GM19193 (cell line): ENCODE results near the gene KRT84.

ENCODE experiments used
- POLR2A ChIP-seq: IDR thresholded peaks from 4 replicates; pipeline ENCODE4 v1.6.1; 2011; ENCODE audit not compliant: insufficient read depth, insufficient read length; ENCODE audit errors: extremely low read depth

Gene KRT84

DNA sequence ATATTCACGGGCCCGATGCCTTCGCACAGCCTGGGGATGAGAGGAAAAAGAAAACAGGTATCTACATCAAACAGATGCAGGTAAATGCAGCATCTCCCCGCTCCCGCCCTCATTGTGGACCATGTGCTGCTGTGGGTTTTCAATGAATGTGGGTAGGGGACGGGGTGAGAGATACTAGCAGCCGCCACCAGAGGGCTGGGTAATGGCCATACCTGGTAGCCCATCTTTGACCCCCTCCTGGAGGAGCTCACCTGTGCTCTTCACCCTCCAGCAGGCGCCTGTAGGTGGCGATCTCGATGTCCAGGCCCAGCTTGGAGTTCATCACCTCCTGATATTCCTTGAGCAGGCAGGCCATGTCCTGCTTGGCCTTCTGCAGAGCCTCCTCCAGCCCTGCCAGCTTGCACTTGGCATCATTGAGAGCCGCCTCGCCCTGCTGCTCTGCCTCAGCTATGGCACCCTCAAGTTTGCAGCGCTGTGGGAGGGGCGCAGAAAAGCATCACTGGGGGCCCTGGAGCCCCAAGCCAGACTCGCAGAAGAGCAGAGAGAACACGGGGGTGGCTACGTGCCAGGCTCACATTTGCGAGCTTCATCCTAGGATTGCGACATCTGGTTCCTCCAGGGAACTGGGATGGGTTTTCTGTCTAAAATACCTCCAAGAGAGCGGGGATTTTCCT lies 10.4 kb upstream of the KRT84 start:
- TF ChIP-seq POLR2A: no peak

DNA sequence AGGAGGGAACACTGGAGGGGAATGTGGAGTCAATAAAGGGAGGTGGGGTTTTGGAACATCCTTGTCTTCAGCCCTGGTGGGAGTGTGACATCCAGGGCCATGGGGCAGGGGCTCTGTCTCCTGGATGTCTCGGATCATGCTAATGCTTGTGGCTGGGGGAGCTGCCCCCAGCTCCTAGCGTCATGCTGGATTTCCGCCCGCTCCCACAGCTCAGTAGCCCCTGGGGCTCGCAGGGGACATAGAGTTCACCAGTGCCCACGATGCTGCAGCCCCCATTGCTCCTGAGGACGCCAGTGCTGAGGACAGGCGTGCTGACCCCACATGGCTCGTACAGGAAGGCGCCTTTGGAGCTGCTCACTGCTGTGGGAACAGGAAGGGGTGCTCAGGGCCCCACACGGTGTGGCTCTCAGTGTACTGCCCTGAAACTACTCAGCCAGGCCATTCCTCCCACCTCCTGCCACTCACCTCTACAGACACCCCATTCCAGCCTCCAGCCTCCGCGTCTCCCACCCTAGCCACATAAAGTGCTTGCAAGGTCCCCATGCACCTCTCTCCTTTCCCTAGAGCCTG lies 9.5 kb upstream of the KRT84 start:
- TF ChIP-seq POLR2A: no peak

DNA sequence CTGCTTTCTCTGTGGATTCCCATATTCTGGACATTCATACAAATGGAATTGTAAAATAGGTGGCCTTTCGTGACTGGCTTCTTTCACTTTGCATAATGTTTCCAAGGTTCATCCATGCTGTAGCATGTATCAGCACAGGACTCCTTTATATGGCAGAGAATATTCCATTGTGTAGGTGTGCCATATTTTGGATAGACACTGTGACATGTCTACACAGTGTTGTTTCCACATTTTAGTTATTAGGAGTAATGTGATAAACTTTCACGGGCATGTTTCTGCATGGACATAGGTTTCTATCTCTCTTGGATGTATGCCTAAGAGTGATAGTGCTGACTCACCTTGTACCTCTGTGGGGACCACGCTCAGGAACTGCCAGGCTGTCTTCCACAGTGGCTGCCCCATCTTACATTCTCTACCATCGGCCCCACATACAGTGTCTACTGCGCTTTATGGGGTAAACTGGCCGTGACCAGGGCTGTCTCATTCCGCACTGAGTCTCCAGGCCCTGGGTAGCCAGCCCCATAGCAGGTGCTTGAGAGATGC lies 7.1 kb upstream of the KRT84 start:
- no peak for TF ChIP-seq POLR2A

DNA sequence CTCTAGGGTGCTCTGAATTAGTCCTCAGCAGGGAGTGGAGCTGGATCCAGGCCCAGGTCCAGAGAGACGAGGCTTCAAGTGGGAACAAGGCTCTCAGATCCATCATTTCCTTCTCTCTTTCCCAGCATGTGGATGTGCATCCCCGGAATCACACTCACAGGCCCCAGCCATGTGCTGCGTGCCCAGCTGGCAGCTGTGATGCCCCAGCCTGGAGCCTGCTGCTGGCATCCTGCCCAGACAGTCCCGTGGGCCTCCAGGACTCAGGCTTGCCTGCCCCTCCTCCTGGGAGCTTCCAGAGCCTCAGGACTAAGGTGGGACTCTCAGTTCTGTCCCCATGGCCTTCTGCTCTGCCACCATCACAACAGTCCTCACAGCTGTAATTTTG lies 6.2 kb upstream of the KRT84 start:
- no peak for TF ChIP-seq POLR2A

DNA sequence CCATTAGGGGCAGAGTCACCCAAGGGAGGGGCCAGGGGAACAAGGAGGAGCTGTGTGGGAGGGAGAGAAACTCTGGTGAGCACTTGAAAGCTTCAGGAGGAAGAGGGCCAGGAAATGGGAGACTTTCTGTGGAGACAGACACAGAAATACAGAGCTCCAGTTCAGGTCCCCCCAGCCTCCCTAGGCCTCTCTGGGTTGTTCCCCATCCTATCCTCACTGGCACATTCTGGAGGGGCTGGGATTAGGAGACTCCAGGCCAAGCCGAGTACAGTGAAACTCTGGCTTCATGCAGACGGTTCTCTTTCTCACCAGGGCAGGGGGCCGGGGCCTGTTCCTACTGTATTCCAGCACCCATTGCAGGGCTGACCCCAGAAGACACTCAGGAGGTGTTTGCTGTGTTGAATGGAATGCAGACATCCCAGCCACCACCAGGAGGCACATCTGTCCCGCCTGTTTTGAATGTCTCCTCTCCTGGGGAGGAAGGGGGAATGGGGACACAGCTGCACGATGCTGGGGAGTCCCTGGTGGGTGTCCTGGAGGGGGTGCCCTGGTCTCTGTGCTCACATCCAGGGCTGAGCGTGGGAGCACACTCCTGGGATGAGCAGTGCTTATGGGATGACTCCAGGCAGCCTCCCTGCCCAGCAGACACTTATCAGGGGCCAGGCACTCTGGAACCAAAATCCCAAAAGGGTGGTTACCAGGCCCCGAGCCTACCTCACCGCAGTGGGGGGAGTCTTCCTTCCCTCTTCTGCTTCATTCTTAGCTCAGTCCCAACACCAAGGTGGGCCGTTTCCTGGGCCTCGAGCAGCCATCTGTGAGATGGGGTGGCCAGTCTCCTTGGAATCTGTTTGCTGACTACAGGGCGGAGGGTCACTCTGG lies 5.5 kb upstream of the KRT84 start:
- TF ChIP-seq POLR2A: no peak

DNA sequence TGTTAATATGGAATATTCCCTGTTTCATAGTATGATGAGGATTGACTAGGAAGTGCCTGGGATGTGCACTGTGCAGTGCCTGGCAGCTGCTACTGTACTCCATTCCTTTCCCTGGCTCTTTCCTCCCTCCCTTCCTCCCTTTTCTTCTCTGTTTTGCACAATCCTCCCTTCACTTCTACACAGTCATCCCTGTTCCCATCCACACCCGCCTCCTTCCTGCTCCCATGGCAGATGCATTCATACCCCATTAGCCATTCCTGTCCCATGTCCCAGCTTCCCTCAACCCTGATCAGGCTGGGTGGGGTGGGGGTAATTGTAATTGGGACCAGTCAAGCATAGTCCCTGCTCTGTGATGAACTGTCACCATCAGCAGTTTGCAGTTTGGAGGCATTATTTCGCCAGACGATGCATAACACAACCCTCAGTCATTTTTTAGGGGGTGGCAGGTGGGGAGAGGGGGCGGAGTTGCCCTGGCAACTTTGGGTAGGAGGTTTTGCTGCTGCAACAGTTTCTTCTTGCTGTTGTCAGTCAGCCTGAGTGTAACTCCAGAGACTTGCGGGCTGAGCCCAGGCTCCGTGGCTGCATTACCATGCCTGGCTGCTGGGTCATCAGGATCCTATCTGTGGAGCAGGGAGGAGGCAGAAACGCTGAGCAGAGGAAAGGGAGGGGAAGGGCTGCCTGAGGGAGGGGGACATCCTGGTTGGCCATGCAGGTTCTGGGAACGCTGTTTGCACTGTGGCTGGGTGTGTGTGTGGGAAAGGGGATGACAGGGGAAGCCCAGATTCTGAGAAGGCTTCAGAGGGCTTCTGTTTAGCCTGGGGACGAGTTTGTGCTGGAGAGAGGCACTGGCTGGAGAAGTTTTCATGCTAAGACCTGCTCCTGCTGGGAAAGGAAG lies 4.1 kb upstream of the KRT84 start:
- TF ChIP-seq POLR2A: no peak

DNA sequence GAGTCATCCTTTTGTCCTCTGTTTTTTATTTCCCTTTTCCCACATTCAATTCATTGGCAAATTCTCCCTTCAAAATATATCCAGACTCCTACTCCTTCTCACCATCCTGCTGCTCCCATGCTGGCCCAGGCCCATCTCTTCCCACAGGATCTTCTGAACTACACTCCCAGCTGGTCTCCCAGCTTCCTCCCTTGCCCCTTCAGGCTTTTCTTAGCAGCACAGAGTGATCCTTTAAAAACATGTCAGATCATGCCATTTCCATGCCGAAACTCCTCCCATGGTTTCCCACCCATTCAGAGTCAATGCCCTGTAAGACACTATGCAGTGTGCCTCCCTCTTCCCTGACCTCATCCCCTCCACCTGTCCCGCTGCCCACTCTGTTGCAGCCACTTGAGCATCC lies 2.4 kb upstream of the KRT84 start:
- TF ChIP-seq POLR2A: no peak

DNA sequence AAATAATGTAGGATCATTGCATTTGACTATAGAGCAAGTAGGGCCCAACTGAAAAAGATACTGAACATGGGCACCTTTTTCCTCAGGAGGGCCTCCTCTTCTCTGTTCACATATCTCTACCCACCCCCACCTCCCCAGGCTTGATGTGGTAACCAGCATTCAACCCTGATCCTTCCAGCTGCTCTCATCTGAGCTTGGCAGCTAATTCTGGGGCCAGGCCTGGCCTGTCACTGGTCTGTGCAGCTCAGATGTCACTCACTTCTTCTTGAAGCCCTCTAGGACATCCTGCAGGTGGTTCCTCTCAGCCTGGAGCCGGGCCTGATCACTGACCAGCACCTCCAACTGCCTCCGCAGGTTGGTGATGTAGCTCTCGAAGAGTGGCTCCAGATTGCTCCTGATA lies 2.1 kb downstream of the KRT84 start:
- no peak for TF ChIP-seq POLR2A

DNA sequence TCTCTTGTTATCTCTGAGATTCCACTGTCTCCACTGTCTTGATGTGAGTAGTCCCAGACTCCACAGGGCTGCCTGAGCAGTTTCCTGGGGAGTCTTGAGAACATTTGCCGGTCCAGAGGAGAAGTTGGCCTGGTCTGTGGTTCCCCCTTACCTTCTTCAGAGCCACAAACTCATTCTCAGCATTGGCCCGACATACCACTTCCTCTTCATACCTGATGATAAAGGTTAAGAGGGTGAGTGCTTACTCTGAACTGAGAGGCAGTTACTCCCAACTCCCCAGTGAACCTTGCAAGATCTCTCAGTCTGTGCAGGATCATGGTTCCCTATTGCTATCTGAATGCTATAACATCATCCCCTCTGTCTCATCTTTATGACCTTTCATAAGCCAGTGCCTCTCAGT lies 2.6 kb downstream of the KRT84 start:
- no peak for TF ChIP-seq POLR2A

DNA sequence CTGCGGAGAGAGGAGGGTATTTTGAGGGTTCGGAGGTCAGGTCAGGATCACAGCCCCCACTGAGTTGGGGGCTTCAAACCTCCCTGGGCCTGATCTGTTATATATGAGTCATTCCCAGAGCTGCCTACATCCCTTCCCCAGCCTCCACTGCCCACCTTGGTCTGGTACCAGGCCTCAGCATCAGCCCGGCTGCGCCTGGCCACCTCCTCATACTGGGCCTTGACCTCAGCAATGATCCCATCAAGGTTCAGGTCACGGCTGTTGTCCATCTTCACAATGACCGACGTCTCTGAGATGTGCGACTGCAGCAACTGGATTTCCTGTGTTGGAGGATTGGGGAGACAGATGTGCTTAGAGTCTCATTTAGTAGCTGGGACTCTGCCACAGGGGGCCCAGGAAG lies 4.2 kb downstream of the KRT84 start:
- TF ChIP-seq POLR2A: no peak

DNA sequence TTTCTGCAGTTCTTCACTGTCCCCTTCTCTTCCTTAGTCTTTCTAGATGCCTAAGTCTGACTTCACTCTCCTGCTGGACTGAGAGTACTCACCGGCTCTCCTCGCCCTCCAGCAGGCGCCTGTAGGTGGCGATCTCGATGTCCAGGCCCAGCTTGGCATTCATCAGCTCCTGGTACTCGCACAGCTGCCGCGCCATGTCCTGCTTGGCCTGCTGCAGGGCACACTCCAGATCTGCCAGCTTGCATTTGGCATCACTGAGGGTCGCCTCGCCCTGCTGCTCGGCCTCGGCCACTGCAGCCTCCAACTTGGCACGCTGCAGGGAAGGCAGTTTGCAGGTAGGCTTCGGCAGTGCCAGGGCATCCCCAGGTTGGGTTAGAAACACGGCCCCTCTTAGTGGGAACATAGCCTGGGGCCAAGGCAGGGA lies 5.2 kb downstream of the KRT84 start:
- TF ChIP-seq POLR2A: no peak

DNA sequence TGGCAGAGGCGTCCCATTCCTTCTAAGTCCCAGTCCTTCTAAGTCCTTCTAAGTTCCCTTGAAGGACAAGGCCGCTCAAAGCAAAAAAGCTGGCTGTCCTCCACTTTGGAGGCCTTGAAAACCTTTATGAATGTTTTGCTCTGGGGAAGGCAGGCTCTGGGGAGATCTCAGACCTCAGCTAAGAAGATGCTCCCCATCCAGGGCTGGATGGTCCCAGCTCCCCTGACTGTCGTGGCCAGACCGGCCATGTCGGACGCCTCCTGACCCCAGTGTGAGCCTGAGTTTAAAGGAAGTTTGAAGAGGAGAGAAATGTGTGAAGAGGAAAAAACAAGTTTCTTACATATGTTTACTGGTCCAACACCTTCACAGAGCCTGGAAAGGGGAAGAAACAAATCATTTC lies 5.9 kb downstream of the KRT84 start:
- no peak for TF ChIP-seq POLR2A

DNA sequence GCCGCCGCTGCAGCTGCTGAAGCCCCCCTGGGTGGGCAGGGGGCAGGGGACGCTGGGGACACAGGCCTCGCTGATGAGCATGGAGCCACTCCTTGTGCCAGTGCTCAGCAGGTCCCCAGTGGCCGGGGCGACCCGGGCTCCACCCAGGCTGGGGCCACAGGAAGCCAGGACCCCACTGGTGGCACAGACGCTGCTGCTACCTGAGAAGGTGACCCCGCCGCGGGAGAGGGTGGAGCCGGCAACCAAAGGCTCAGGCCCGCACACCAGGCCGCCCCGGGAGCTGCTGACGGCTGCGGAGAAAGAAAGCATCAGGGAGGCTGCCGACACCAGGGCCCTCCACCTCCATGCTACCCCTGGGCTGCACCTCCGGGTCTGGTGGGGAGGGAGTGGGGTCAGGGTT lies 7.4 kb downstream of the KRT84 start:
- no peak for TF ChIP-seq POLR2A

DNA sequence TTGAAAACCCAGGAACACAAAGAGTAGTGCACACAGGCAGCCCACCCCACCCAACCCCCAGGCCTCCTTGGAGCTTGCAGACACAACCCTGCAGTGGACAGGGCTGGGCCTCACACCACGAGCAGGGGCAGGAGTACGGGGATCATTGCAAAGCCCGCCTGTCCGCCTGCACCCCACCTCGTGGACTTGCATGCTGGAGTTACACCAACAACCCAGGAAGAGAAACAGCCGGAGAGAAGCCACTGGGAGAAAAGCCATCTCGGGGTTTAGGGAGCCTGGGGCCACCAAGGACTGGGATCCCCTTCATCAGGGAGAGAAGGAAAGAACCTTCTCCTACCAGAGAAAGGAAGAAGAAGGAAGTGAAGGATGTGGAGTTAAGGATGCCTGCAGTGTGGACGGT lies 8.2 kb downstream of the KRT84 start:
- TF ChIP-seq POLR2A: no peak
